AG08396 (cell line): ENCODE measurements around the gene DOCK4.

Experiments used
- DNase-seq: peaks from one replicate; pipeline ENCODE4 v3.0.0; 2012; ENCODE audit warnings: low spot score, mixed read lengths

The DOCK4 gene

DNA sequence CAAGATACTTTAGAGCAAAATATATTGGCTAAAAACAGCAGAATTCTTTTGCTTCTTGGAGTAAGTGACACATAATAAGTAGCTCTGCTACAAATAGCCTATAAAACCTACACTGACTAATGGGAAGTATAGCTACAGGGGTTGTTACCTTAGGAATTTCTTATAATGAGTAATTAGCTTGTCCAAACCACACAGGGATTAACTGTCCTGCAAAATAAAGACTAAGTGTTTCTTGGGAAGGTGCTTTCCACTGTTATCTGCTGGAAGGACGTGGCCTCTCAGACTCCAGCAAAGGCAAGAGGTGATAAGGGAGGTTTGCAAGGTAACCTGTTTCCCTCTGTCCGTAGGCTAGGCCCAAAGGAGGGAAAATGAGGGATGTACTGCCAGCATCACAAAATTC is 302.4 kb downstream of the DOCK4 start:
- no peak for DNase-seq

- DNase-seq: no peak
Observed at GRCh38 chr7:111903016-111903415, 303.2 kb downstream of the DOCK4 start.

DNA sequence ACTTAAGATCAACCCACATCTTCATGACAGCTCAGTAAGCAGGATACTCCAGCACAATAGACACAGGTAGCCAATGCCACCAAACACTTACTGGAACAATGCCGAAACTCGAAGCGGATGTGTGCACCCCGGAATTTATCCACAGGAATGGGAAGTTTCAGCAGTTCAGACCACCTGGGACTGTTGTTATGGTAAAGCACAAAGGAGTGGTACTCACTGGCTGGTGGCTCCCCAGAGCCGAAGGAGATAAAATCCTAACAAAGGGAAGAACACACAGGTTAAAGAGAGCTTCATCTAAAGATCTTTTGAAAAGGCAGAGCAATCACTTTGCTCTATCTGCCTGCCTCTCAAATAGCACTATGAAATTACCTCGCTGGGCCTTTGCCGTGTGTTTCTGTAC is 305.9 kb downstream of the DOCK4 start:
- DNase-seq: no peak

DNA sequence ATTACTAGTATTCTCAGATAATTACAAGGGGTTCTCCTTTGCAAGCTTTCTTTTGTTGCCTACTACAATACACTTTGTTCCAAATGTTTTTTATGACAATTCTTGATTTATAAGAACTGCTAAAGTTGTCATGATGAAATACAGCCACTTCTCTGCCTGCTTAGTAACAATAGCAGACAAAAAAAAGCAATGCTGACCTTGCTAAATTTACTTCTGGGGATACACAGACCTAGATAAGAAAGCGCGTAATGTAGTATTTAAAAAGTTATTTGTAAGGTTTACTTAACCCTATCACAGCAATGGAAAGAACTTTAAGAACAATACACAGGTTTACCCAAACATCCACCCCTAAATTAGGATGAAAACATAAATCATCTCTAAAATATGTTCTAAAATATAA is 311.1 kb downstream of the DOCK4 start:
- no peak for DNase-seq

DNA sequence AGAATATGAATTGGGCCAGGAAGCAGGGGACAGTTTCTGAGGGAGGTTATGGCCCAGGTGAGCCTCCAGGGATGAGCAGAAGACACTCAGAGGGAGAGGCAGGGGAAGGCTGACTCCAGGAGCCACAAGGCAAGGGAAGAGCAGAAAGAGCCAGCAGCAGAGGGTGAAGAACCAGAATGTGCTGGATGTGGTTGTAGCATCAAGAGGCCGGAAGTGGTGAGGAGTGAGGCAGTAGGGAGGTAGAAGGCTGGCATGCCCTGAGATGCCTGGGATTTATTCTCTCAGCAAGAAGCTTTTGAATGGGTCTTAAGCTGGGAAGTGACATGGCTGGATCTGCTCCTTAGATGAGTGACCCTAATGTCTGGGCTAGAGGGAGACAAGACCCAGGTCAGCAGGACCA is 311.7 kb downstream of the DOCK4 start:
- DNase-seq: no peak

- no peak for DNase-seq
Observed at GRCh38 chr7:111893190-111893589, 313.0 kb downstream of the DOCK4 start.

GRCh38 chr7:111892588-111892987 is 313.6 kb downstream of the DOCK4 start:
- no peak for DNase-seq

- no peak for DNase-seq
Observed at GRCh38 chr7:111887734-111888133, 318.5 kb downstream of the DOCK4 start.

DNA sequence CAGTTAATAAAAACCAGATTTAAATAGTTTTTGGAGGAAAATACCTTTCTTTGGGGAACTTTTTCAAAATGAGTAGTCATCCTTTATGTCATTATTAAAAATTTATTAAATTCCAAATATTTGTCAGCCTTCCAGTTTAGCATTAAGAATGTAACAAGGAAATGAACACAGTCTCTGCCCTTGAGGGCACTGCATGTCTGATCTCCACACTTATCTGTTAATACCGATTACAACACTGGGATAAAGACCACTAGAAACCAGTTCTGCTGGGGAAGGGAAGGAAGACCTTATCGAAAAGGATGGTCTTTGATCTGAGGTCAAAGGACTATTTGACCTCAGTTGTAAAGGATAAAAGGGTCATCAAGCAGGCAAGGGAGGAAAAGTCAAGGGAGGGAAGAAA is 320.0 kb downstream of the DOCK4 start:
- no peak for DNase-seq

DNA sequence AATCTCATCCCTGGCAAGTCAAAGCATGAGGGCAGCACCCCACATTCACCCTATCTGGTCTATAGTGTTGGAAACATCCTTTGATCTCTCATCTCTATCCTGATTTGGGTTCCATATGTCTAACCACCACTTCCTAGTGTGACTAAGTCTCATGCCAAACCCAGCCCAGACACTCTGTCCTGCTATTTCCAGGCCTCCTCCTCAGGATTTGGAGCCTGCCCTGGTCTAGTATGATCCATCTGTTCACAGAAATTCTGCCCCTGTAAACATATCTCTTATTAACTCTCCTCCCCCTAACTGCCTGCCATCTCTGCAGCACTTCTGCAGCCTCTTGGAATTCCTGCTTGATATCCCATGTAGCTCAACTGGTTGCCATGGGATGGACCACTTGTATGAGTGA is 323.0 kb downstream of the DOCK4 start:
- DNase-seq: no peak

DNA sequence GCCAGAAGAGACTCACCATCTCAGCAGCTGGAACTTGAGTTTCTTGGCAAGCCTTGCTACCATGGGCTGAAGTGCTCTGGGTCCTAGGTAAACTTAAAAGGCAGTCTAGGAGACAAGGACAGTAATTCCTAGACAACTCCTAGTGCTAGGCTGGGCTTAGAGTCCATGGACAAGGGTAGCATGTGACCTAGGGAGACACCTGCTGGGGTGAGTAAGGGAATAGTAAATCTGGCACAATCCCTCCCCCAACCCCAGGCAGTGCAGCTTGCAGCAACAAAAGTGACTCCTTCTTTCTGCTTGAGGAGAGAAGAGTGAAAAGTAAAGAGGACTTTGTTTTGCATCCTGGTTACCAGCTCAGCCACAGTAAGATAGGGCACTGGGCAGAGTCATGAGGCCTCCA is 327.4 kb downstream of the DOCK4 start:
- no peak for DNase-seq

DNA sequence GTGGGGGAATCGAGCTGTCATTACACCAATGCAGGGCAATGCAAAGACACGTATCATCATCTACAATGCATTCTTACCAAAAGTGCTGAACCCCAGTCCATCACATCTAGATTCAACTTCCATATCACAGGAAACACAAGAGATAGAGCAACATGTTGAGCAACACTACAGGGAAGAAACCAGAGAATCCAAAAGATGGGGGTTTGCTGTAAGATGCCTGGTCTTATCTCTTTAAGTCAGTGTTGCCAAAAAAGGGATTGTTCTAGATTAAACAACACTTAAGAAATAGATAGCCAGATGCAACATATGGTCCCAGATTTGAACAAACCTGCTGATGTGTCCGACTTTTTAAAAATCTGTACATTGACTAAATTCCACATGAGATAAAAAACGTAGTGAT is 328.3 kb downstream of the DOCK4 start:
- DNase-seq: no peak

DNA sequence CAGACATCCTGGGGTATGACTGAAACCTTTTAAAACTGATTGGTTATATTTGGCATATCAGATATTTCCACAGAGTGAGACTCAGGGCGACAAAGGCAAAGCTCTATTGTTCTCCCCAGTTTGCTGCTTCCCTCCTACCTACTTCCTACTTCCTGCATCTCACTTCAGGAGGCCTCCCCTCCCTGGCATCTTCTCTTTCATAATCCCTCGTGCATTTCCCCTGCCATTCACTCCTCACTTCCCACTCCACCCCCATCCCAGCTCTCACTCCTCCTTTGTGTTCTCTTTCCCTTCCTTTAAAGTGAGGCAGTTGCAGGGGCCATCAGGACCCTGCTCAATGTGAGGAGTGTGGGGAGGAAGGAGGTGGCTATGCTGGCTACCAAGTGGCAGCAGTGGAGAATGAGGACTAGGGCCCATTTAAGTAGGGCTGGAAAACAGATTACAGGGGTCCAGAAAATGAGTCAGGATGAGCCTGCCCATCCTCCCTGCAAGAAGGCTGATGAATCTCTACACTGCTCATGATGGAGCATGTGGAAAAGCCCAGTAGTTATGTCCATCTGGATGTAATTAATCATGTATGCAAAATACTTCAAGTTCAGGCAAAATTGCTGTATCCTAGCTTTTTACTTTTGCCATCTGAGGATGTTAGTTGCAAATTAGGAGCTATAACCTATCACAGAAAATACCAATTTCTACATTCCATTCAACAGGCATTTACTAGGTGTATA is 332.1 kb downstream of the DOCK4 start:
- DNase-seq: peak; percentile 12

GRCh38 chr7:111873326-111873646 is 332.9 kb downstream of the DOCK4 start:
- DNase-seq: no peak

- DNase-seq: no peak
Observed at GRCh38 chr7:111872450-111873325, 333.5 kb downstream of the DOCK4 start.

GRCh38 chr7:111871283-111871682 is 334.9 kb downstream of the DOCK4 start:
- DNase-seq: no peak

GRCh38 chr7:111869280-111869679 is 336.9 kb downstream of the DOCK4 start:
- no peak for DNase-seq

GRCh38 chr7:111867348-111867931 is 338.8 kb downstream of the DOCK4 start:
- no peak for DNase-seq

- no peak for DNase-seq
Observed at GRCh38 chr7:111866787-111867186, 339.4 kb downstream of the DOCK4 start.

- no peak for DNase-seq
Observed at GRCh38 chr7:111865430-111865829, 340.8 kb downstream of the DOCK4 start.

DNA sequence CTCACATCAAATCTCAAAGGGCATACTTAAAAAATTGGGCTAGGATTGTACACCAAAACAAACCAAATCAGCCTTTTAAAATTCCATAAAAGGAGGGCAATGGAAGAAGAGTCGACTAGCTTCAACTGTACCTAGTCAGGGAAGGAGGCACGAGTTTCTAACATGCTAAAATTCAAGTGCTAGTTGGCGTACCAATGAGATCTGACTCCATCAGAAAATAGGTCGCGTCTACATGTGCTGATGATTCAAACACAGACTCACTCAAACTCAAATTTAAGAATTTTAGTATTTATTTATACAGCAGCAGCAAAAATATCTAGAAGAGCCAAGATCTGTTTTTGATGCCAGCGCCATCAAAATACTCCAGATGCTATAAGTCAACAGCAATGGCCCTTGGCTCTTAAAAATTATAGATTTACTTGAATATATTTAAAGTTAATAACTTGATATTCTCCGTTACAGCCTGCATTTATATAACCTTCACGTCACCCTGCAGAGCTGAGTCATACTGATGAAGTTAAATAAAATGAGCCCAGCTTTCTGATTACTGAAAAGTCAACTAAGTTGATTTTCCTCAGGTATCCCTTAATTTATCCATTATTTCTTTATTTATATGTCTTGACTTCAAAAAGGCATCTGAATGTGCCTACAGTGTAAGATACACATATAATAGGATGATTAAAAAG is 341.8 kb downstream of the DOCK4 start:
- DNase-seq: no peak

GRCh38 chr7:111863269-111863668 is 342.9 kb downstream of the DOCK4 start:
- DNase-seq: no peak

- no peak for DNase-seq
Observed at GRCh38 chr7:111860248-111860647, 346.0 kb downstream of the DOCK4 start.
